Ovary (tissue), 9 donors: ENCODE measurements around the gene PTGER1. TPM values are rescaled to one million over a fixed set of nuclear protein-coding genes. Genes with fewer than 3 reads are reported as not detected.

Experiments used
- DNase-seq, 5 donors: peaks; one replicate each; pipeline ENCODE4 v3.0.0-alpha.2; 2019 to 2020
- H3K27ac ChIP-seq, 2 donors: fragments of 200-600 bp; one replicate each; pipeline versions ENCODE4 v1.5.1 to v1.8.0; 2019 to 2022
- H3K27me3 ChIP-seq: fragments of 200-600 bp; one replicate; pipeline ENCODE4 v1.8.0; 2022
- H3K36me3 ChIP-seq: fragments of 200-600 bp; sonication (generic); one replicate; pipeline ENCODE4 v1.5.1; 2019
- H3K4me1 ChIP-seq: one replicate; pipeline ENCODE4 v1.8.1; 2013; ENCODE audit warnings: mild to moderate bottlenecking, moderate library complexity; ENCODE audit not compliant: insufficient read depth
- H3K4me3 ChIP-seq: fragments of 200-600 bp; sonication (generic); one replicate; pipeline ENCODE4 v1.5.1; 2017
- H3K9me3 ChIP-seq, 2 donors: fragments of 200-600 bp in 1 of 2; sonication (generic) in 1 of 2; one replicate each; pipeline versions ENCODE4 v1.5.1 to v1.8.1; 2013 to 2019; ENCODE audit warnings: mild to moderate bottlenecking in 1 of 2, moderate library complexity in 1 of 2
- EP300 ChIP-seq: sonication (generic); formaldehyde crosslinking; IDR thresholded peaks from one replicate; pipeline ENCODE4 v1.6.1; 2017; ENCODE audit warnings: antibody characterized with exemption
- POLR2A ChIP-seq: fragments of 450-650 bp; IDR thresholded peaks from one replicate; pipeline ENCODE4 v1.6.1; 2017; ENCODE audit warnings: antibody characterized with exemption, mild to moderate bottlenecking, moderate library complexity
- WGBS, 3 donors: extraction: QIAGEN DNeasy Blood & Tissue Kit in 1 of 3; methylation state at CpG; one replicate each; pipeline versions ENCODE4 v1.1.5 to v1.1.7; 2013 to 2017; 5-methylcytosine and 5-hydroxymethylcytosine counted together
- intact Hi-C, 4 donors: fragments of 100-400 bp; cut with DNase I; formaldehyde crosslinking; loops; one replicate each; pipeline versions ENCODE4 v1.11.0 to v1.15.1; 2022 to 2023
- polyA plus RNA-seq, 2 donors: library from polyadenylated mRNA; stranded (reverse); fragments of 200-250 nt in 1 of 2; fragments of 350-450 nt in 1 of 2; fragmentation: Illumina TruSeq in 1 of 2; extraction: RNeasy Lipid Tissue Mini Kit (QIAGEN cat#74804) in 1 of 2; gene quantifications; one replicate each; pipeline ENCODE4 v1.2.3, GENCODE V29; 2013 to 2014
- small RNA-seq: library from RNA; depleted of rRNA; stranded (forward); fragments of <200 nt; gene quantifications from one replicate; pipeline ENCODE3, GENCODE V24; 2016
- total RNA-seq, 7 donors: library from RNA; depleted of rRNA in 2 of 7; stranded (reverse); fragments of >200 nt in 2 of 7; fragmentation: NEBNext Ultra II Directional in 3 of 7; extraction: Animal tissue kit (Norgen Biotek cat#: 25700) in 3 of 7; gene quantifications; one replicate each; pipeline versions ENCODE4 v1.1.0 to v1.2.4, GENCODE V29; 2016 to 2023
- TF ChIP-seq, protein P1 (sequence below), 3 donors: fragments of 450-650 bp in 2 of 3; fragments of 200-600 bp in 1 of 3; IDR thresholded peaks; one replicate each; pipeline versions ENCODE4 v1.5.1 to v1.8.0; 2016 to 2022; ENCODE audit warnings: antibody characterized with exemption in 3 of 3, mild to moderate bottlenecking in 1 of 3
- donor health status: DM: no; HTN: no; CAD: no; lungs with moderate emphysema.
- donor health status: DM: no; HTN: no; CAD: no.
- donor health status: Bipolar disorder and iron deficiency.
- donor health status: DM: yes; HTN: yes; CAD: no.
- donor health status: DM: no; HTN: no; CAD: no.
- donor health status: DM: yes; HTN: yes; CAD: no.

The PTGER1 gene
- total and polyA plus RNA-seq, 9 donors = 0.18 to 0.92 (median 0.32) TPM; not detected in 6

DNA sequence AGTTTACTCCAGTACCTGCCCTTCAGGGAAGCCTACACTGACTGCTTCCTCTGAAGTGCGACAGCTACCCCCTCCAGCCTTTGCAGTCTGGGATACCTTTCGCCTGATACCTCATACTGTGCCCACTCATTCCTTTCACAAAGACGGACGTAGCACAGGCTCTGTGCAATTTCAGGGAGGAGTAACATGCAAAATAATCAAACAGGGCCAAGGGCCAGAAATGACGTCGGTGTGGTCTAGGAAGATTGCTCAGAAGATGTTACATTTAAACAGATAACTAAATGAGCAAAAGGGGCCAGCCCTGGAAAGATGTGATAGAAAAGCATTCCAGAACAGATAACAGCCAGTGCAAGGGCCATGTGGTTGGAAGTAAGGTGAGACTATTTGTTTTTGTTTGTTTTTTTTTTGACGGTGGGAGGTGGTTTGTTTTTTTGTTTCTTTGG is 49.4 kb downstream of the PTGER1 start:
- WGBS, 3 donors = 49 to 56% (median 55%) methylated on average over 7 of the region's 7 CpGs
- no peaks in the 10 kb centered on the region for H3K4me1 ChIP-seq
- no peak for DNase-seq
- H3K9me3 ChIP-seq = no peaks in the 10 kb centered on the region
- H3K4me3 ChIP-seq = no peak overlapping the region
- no peaks in the 10 kb centered on the region for H3K36me3 ChIP-seq
- TF ChIP-seq EP300 (no peak), POLR2A (no peak)
- TF ChIP-seq, protein P1, sequence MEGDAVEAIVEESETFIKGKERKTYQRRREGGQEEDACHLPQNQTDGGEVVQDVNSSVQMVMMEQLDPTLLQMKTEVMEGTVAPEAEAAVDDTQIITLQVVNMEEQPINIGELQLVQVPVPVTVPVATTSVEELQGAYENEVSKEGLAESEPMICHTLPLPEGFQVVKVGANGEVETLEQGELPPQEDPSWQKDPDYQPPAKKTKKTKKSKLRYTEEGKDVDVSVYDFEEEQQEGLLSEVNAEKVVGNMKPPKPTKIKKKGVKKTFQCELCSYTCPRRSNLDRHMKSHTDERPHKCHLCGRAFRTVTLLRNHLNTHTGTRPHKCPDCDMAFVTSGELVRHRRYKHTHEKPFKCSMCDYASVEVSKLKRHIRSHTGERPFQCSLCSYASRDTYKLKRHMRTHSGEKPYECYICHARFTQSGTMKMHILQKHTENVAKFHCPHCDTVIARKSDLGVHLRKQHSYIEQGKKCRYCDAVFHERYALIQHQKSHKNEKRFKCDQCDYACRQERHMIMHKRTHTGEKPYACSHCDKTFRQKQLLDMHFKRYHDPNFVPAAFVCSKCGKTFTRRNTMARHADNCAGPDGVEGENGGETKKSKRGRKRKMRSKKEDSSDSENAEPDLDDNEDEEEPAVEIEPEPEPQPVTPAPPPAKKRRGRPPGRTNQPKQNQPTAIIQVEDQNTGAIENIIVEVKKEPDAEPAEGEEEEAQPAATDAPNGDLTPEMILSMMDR (IDR thresholded peaks at IDR 0.05) = no peak
- H3K27me3 ChIP-seq = no peaks in the 10 kb centered on the region
- intact Hi-C loops = no loop called here
- no peak overlapping the region for H3K27ac ChIP-seq

Small RNAs within 50 kb of the gene (small RNA-seq; reads per million reads assigned to genes)
- not detected for gene SNRPGP15

Other genes with a start within 250 kb of the PTGER1 start
- gene ADGRE5, start 93.9 kb downstream of the PTGER1 start, total RNA-seq = 10 to 100 TPM in 5 of 7 donors, 1 to 10 TPM in 2; 5.0 to 41.6 (median 25.6) TPM
- gene ADGRE5, start 93.9 kb downstream of the PTGER1 start, polyA plus RNA-seq = 10 to 100 TPM in 1 of 2 donors, 1 to 10 TPM in 1; 8.3 to 26.3 TPM
- gene DDX39A, start 56.0 kb downstream of the PTGER1 start, total RNA-seq = 10 to 100 TPM; 23.8 to 48.4 (median 31.8) TPM
- gene DDX39A, start 56.0 kb downstream of the PTGER1 start, polyA plus RNA-seq = 10 to 100 TPM in 1 of 2 donors, 1 to 10 TPM in 1; 7.9 to 42.5 TPM
- gene PKN1, start 42.0 kb downstream of the PTGER1 start, total RNA-seq = 100 to 1,000 TPM in 1 of 7 donors, 10 to 100 TPM in 6; 42.3 to 128 (median 76.6) TPM
- 10 to 100 TPM; 16.6 to 53.9 TPM for gene PKN1, start 42.0 kb downstream of the PTGER1 start, polyA plus RNA-seq
- gene GIPC1, start 20.8 kb upstream of the PTGER1 start, total RNA-seq = 10 to 100 TPM; 33.7 to 64.5 (median 41.8) TPM
- 10 to 100 TPM; 14.7 to 40.9 TPM for gene GIPC1, start 20.8 kb upstream of the PTGER1 start, polyA plus RNA-seq
- gene DNAJB1, start 43.0 kb upstream of the PTGER1 start, total RNA-seq = 100 to 1,000 TPM in 3 of 7 donors, 10 to 100 TPM in 4; 53.7 to 151 (median 75.1) TPM
- 100 to 1,000 TPM in 1 of 2 donors, 10 to 100 TPM in 1; 52.4 to 123 TPM for gene DNAJB1, start 43.0 kb upstream of the PTGER1 start, polyA plus RNA-seq
- 100 to 1,000 TPM in 2 of 7 donors, 10 to 100 TPM in 5; 22.3 to 115 (median 78.2) TPM for gene TECR, start 54.2 kb upstream of the PTGER1 start, total RNA-seq
- gene TECR, start 54.2 kb upstream of the PTGER1 start, polyA plus RNA-seq = 10 to 100 TPM; 92.4 to 97.4 TPM
- 100 to 1,000 TPM in 6 of 7 donors, 10 to 100 TPM in 1; 86.9 to 429 (median 143) TPM for gene NDUFB7, start 96.7 kb upstream of the PTGER1 start, total RNA-seq
- 100 to 1,000 TPM in 1 of 2 donors, not detected in 1; 317 TPM for gene NDUFB7, start 96.7 kb upstream of the PTGER1 start, polyA plus RNA-seq
- gene CLEC17A, start 107.7 kb upstream of the PTGER1 start, total RNA-seq = under 1 TPM in 2 of 7 donors, not detected in 5; 0.20 TPM
- under 1 TPM in 1 of 2 donors, not detected in 1; 0.12 TPM for gene CLEC17A, start 107.7 kb upstream of the PTGER1 start, polyA plus RNA-seq
- gene ADGRE3, start 199.5 kb upstream of the PTGER1 start, total RNA-seq = under 1 TPM in 2 of 7 donors, not detected in 5; 0.13 to 0.15 TPM
- under 1 TPM in 1 of 2 donors, not detected in 1; 0.43 TPM for gene ADGRE3, start 199.5 kb upstream of the PTGER1 start, polyA plus RNA-seq
- gene ZNF333, start 214.7 kb upstream of the PTGER1 start, total RNA-seq = 10 to 100 TPM; 19.2 to 47.6 (median 35.0) TPM
- gene ZNF333, start 214.7 kb upstream of the PTGER1 start, polyA plus RNA-seq = 10 to 100 TPM; 21.7 to 22.0 TPM